ENCODE measurements around the gene SIGLEC1.

The SIGLEC1 gene

DNA sequence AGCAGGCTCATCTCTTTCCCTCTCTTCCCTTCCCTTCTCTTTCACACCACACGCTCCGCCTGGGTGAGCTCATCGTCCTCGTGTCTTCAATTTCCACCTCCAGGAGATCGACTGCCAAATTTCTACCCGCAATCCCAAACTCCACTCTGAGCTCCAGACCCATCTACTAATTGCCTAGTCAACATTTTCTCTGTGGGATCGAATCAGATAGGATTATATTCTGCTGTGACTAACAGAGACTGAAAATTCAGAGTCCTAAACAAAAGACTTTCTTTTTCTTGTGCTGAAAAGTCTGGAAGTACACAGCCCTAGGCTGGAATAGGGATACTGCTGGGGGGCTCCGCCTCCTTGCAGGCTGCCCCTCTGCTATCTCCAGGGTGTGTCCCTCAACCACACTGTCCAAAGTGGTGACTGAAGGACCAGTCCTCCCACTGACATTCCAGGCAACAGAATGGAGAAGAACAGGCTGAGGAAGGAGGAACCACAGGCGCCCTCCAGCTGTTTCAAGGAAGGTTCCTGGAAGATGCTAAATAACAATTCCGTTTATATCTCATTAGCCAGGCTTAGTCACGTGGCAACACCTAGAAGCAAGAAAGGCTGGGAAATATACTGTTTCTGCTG lies 15.1 kb upstream of the SIGLEC1 start:
- DNase-seq: peak; percentile 44

- DNase-seq: no peak
Observed at GRCh38 chr20:3724356-3724755, 12.0 kb upstream of the SIGLEC1 start.

DNA sequence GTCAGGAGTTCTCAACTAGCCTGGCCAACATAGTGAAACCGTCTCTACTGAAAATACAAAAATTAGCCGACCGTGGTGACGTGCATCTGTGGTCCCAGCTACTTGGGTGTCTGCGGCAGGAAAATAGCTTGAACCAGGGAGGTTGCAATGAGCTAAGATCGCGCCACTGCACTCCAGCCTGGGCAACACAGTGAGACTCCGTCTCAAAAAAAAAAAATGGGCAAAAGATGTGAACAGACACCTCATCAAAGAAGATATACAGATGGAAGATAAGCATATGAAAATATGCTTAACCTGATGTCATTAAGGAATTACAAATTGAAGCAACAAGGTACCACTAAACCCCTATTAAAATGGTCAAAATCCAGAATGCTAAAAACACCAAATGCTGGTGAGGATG lies 10.9 kb upstream of the SIGLEC1 start:
- DNase-seq: no peak

DNA sequence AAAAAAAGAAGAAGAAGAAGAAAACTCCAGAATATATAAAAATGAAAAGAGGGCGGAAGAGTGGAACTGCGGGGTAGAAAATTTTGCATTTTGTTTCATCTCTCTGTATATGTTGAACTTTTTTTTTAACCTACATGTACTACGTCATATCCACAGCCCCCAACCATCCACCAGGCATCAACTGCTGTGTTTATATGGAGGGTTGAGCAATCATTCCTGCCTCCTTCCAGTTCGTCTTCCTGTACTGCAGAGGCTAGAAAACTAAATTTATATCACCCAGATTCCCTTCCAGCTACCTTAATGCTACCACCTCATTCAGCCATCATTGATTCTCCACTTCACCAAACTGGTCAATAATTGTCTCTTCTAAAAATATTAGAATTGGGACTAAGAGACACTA lies 9.5 kb upstream of the SIGLEC1 start:
- no peak for DNase-seq

DNA sequence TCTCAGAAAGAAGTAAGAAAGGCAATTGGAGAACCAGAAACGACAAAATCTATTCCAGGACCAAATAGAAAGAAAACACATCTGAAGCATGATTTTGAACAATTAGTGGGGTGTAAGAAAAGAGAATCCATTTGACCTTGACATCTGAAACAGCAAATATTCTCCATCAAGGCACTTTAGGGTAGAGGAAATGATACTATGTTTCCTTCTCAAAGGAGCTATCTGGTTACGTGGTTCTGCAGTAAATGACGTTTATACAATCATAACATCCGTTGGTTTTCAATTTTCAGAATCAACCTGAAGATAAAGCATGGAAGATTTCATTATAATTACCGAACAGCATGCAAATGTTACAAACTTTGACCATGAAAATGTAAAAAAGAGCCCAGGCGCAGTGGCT lies 8.2 kb upstream of the SIGLEC1 start:
- no peak for DNase-seq

GRCh38 chr20:3720068-3720467 lies 7.7 kb upstream of the SIGLEC1 start:
- DNase-seq: no peak

DNA sequence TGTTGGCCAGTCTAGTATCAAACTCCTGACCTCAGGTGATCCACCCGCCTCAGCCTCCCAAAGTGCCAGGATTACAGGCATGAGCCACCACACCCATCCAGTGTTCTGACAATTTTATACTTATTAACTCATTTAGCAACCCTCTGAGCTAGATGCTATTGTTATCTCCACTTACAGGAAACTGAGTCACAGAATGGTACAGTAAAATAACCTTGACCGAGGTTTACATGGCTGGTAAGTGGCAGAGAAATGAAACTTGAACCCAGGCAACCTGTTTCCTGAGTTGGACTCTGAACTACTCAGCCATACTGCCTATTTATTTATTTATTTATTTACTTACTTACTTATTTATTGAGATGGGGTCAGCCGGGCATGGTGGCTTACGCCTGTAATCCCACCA lies 6.6 kb upstream of the SIGLEC1 start:
- no peak for DNase-seq

DNA sequence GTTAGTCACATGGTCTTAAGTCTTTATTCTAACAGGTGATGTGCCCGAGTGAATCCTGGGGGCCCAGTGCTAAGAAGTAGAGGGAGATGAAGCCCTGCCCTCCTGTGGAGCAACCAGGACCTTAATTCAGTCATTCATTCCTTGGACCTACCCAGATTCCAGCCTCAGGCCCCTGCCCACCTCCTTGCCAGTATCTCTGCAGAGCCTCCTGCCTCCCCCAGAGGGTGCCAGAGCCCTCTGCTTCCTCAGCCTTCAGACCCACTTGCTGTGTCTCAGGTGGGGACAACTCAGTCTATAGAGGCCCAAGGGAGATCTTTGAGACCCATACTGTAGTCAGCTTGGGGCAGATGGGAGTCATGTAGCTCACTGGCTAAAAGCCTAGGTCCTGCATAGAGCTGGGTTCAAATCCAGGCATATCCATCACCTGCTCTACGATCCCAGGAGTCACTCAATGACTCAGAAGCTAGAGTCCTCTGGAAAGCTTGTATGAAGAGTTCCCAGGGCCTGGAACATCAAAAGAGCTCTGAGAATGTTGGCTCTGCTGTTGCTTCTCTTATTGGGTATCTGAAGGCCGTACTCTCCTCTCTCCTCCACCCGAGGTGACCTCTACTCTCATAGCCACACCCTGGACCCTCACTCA lies 3.9 kb upstream of the SIGLEC1 start:
- DNase-seq: peak; percentile 54

DNA sequence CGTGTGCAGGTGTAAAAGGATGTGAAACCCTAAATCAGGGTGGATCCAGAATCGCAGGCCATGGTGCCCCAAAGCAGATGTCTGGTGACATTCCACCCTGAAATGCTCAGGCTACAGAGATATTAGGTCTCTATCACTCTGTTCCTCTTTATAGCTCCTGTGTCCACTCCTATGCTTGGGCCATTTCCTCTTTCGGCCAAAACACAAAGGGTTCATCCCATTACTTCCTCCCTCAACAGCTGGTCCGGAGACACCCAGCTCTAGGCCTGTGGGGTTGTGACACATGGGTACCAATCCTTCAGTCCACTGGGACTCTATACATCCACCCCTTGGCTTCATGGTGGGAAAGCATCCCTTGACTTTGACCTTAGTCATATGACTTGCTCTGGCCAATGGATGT lies 1.7 kb upstream of the SIGLEC1 start:
- DNase-seq: no peak

DNA sequence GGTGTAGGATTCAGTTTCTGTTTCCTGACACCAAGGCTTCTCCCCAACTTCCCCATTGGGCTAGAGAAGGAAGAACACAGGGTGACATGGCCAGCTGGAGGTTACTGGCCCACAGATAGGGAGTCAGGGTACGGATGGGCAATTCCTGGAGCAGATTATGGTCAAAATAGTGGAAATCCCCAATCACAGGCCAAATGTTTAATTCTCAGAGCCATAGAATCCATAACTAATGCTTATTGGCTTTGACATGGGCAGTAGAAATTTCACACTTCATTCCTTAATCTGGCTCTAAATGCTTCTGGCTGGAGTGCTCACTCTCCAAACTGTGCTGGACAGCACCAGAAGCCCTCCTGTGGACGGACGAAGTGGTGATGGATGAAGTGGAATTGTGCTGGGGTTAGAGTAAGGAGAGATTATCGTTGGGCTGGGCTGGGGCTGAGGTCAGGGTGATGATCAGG lies 887 bp downstream of the SIGLEC1 start:
- DNase-seq: peak; percentile 25

GRCh38 chr20:3710703-3711483 lies 1.5 kb downstream of the SIGLEC1 start:
- DNase-seq: peak; percentile 89

GRCh38 chr20:3710011-3710466 lies 2.4 kb downstream of the SIGLEC1 start:
- DNase-seq: peak; percentile 34

GRCh38 chr20:3707508-3707899 lies 4.9 kb downstream of the SIGLEC1 start:
- DNase-seq: no peak

- DNase-seq: no peak
Observed at GRCh38 chr20:3706774-3707507, 5.5 kb downstream of the SIGLEC1 start.

GRCh38 chr20:3705970-3706739 lies 6.2 kb downstream of the SIGLEC1 start:
- no peak for DNase-seq

DNA sequence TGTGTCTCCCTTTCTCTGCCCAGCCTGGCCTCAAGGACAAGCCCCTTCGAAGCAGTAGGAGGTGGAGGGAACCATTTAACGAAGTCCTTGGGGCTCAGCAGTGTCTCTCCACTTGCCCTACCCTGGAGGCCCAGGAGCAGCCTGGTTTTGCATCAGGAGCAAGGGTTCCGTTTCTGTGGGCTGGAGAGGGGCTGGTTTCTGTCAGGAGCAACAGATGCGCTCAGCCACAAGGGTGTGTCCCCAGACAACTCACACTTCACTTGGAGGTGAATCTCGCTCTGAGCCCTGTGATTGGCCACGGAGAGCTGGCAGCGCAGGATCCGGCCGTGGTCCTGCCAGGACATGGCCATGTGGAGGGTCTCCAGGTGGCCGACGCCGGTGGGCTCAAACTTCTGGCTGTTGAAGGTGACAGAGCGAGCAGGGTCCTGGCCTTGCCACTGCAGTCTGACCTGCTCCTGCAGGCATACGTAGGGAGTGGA lies 6.9 kb downstream of the SIGLEC1 start:
- DNase-seq: no peak

- DNase-seq: no peak
Observed at GRCh38 chr20:3704087-3704486, 8.3 kb downstream of the SIGLEC1 start.

DNA sequence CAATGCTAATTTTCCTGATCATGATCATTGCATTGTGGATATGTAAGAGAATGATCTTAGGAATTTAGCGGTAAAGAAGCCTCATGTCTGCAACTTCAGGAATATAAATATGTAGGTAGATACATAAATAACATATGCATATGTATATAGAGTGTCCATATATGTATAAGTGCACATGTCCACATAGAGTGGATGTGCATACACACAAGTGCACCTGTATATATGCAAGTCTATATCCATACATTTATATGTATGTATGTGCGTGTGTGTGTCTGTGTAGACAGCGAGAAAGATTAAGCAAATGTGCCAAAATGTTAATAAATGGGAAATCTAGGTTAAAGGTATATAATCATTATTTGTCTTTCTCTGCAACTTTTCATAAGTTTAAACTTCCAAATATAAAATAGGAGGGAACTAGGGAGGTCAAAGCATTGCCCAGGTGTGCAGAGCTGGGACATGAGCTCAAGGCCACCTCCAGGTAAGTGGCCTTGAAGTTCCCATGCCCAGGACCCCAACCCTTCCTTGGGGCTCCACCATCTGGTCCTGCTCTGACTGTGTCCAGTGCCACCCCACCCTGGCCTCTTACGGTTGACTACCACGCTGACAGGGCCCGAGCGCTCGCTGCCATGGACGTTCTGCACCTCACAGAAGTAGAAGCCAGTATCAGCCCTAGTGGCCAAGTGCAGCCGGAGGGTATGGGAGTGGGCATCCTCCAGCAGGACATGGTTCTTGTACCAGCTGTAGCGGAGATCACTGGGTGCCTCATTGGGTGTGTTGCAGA lies 9.6 kb downstream of the SIGLEC1 start:
- no peak for DNase-seq

DNA sequence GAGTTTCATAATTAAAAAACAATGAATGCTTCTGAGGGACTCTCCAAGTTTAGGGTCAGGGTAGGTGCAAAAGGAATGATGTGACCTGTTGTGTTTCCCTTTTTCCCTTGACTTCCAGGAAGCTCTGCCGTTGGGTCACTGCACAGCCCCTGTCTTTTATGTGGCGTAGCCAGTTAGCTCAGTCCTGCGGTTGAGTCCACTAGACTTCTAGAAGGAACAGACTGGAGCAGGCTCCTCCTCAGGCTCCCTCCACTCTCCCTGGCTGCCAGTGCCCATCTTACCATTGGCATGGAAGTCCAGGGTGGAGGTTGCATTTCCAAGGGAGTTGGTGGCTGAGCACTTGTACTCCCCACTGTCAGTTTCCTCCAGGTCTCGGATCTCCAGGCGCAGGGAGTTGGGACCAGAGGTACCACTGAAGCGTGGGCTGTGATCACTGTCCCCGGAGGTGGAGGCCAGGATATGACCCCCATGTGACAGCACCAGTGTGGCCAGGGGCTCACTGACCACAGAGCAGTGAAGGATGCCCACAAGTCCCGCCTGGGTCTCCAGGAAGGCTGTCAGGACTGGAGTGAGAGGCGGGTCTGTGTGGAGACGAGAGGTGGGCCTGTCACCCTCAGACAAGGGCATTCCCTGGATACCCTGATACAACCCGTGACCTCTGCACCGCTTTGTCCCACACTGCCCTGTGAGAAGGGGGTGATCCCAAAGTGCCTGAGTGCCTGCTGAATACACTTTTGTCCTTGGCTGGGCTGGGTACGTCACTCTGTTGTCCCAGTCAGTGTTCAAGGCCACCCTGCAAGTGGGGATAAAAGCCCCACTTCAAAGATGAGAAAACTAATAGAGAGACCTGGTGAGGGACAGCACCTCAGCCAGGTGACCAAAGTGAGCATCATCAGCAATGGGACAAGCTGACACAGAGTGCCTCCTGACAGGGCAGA lies 11.1 kb downstream of the SIGLEC1 start:
- DNase-seq: no peak

- peak; percentile 44 for DNase-seq
Observed at GRCh38 chr20:3699037-3699436, 13.4 kb downstream of the SIGLEC1 start.

Measured in right forelimb (tissue), 1 donor.